ENCODE data around the gene SLC8B1.
A peak's percentile ranks its signal among the peaks of the same experiment; 100 is the strongest.

DNA sequence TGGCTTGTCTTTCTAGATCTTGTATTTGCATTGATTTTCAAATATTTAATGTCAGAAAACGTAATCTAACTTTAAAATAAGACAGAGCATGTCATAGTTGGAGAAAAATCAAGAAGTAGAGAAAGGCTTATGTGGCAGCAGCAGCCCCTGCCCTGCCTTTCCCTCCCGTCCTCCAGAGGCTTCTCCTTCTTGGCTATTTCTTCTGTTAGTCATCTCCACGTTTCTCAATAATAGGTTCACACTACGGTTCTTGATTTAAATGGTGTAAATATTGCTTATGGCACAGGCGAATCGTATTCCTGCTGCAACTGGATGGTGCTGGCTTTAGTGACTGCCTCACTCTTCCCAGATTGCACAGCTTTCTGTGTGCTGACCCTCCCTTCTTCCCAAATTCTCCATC lies 42.8 kb downstream of the SLC8B1 start:
- TF ChIP-seq, protein P1, sequence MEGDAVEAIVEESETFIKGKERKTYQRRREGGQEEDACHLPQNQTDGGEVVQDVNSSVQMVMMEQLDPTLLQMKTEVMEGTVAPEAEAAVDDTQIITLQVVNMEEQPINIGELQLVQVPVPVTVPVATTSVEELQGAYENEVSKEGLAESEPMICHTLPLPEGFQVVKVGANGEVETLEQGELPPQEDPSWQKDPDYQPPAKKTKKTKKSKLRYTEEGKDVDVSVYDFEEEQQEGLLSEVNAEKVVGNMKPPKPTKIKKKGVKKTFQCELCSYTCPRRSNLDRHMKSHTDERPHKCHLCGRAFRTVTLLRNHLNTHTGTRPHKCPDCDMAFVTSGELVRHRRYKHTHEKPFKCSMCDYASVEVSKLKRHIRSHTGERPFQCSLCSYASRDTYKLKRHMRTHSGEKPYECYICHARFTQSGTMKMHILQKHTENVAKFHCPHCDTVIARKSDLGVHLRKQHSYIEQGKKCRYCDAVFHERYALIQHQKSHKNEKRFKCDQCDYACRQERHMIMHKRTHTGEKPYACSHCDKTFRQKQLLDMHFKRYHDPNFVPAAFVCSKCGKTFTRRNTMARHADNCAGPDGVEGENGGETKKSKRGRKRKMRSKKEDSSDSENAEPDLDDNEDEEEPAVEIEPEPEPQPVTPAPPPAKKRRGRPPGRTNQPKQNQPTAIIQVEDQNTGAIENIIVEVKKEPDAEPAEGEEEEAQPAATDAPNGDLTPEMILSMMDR (conservative IDR thresholded peaks at IDR 0.05; ENCODE audit: low read depth, low read length): no peak
- TF ChIP-seq RAD21 (IDR thresholded peaks at IDR 0.05; ENCODE audit: low read length): no peak
- TF ChIP-seq POLR2A (IDR thresholded peaks at IDR 0.05; ENCODE audit: low read depth, low read length): no peak
- TF ChIP-seq CEBPB (IDR thresholded peaks at IDR 0.05; ENCODE audit: low read depth, low read length): 0 out of 2 replicates have a peak, but pooled peaks have one; percentile 65
- TF ChIP-seq RFX5 (IDR thresholded peaks at IDR 0.05; ENCODE audit: low read depth, low read length): no peak
- TF ChIP-seq MAZ (IDR thresholded peaks at IDR 0.05; ENCODE audit: borderline replicate concordance, low read depth, low read length): no peak

Measured in IMR-90 (cell line).